ENCODE measurements around the gene ALOXE3. TPM values are rescaled to one million over a fixed set of nuclear protein-coding genes. Genes with fewer than 3 reads are reported as not detected.

Gene ALOXE3
- total RNA-seq, 2 donors from 2014 or later = not detected

GRCh38 chr17:8056976-8057625, 61.2 kb downstream of the ALOXE3 start:
- DNase-seq (ENCODE audit: low spot score) = no peak
- Histone ChIP-seq H3K27ac (no peak overlapping the region), H3K27me3 (replicated peaks; ENCODE audit: insufficient read depth) (peaks cover 11% of the 10 kb centered on the region)

DNA sequence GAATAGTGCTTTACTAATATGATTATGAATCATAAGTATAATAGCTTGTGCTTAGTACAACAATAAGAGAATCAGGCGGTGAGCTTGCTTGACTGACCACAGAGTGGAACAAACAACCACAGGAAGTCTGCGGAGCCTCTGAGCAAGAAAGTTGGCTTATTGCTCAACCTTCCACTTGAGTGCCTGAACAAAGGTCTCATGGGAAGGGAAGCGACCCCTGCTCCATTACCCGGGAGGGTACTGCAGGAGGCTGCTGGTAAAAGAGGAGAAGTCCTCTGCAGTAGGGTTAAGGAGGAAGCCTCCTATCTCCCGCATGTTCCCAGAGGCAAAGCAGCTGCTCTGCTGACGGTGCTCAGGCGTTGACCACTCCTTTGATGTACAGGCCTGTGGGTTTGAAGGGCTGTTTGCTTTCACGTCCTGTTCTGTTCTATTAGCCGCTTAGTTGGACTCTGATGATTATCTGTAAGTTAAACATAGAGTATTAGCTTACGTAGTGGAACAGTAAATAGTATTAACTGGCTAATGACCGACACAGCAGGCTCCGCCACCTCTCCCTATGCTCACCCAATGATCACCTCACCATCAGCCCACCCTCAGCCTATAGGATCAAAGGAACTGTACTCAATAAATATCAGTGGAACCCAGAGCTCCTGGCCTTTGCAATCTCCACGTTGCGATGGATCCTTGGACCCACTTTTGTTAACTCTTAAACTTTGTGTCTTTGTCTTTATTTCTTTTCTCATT, 61.9 kb downstream of the ALOXE3 start:
- Histone ChIP-seq H3K27ac (no peak overlapping the region), H3K27me3 (replicated peaks; ENCODE audit: insufficient read depth) (peaks cover 7% of the 10 kb centered on the region), H3K36me3 (no peaks in the 10 kb centered on the region), H3K4me1 (ENCODE audit: control insufficient read depth in 1 of 2, low read depth in 2 of 2) (no peaks in the 10 kb centered on the region), H3K4me3 (no peak overlapping the region), H3K9me3 (no peaks in the 10 kb centered on the region)
- DNase-seq (ENCODE audit: low spot score) (no peak), ATAC-seq (ENCODE audit: insufficient number of reproducible peaks, low FRiP score, low read depth) (no peak)
- no peak for TF ChIP-seq CTCF (IDR thresholded peaks at IDR 0.05)

More at GRCh38 chr17:8056976-8057625, 61.2 kb downstream of the ALOXE3 start:
- no peak for ATAC-seq (ENCODE audit: insufficient number of reproducible peaks, low FRiP score, low read depth)
- Histone ChIP-seq H3K9me3 (no peaks in the 10 kb centered on the region), H3K36me3 (no peaks in the 10 kb centered on the region), H3K4me3 (no peak overlapping the region), H3K4me1 (ENCODE audit: control insufficient read depth in 1 of 2, low read depth in 2 of 2) (peaks cover 0 to under 1% of the 10 kb centered on the region in 2 donors)
- no peak for TF ChIP-seq CTCF (IDR thresholded peaks at IDR 0.05)

DNA sequence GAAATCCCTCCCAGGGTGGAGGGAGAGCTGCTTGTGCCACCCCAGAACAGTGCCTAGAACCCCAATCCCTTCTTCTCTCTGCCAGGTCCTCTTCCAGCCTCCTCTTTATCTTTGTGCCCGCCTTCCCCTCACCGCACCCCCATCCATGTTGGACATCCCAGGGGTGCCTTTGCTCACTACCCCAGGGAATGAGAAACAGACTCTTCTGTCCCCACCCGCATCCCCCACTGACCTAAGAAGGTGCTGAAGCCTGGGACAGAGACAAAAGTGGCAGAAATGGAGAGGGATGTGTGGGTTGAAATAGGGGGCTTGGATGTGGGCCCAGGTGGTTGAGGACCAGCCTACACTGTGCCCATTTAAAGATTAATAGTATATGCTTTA, 62.5 kb downstream of the ALOXE3 start:
- Histone ChIP-seq H3K27ac (no peak overlapping the region), H3K27me3 (replicated peaks; ENCODE audit: insufficient read depth) (peaks cover 1% of the 10 kb centered on the region), H3K9me3 (no peaks in the 10 kb centered on the region), H3K4me3 (no peak overlapping the region), H3K4me1 (ENCODE audit: control insufficient read depth in 1 of 2, low read depth in 2 of 2) (no peaks in the 10 kb centered on the region), H3K36me3 (no peaks in the 10 kb centered on the region)
- ATAC-seq (ENCODE audit: insufficient number of reproducible peaks, low FRiP score, low read depth) (no peak), DNase-seq (ENCODE audit: low spot score) (no peak)
- no peak for TF ChIP-seq CTCF (IDR thresholded peaks at IDR 0.05)

DNA sequence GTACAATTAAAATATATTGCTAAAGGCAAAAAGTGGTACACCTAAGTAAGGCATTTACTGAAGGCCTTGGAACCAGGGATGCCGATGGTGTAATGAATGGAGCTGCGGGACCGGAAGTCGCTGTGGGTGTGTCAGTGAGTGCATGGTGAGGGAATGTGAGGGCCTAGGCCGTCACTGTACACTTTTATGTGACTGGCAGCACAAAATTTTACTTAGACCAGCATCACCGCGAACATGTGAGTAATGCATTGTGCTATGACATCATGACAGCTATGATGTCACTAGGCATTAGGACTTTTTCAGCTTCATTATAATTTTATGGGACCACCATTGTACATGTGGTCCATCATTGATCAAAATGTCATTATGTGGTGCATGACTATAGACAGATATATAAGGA, 64.7 kb downstream of the ALOXE3 start:
- no peak for DNase-seq (ENCODE audit: low spot score)
- no peak for ATAC-seq (ENCODE audit: insufficient number of reproducible peaks, low FRiP score, low read depth)
- no peaks in the 10 kb centered on the region for H3K36me3 ChIP-seq
- no peak for TF ChIP-seq CTCF (IDR thresholded peaks at IDR 0.05)
- no peaks in the 10 kb centered on the region for H3K4me1 ChIP-seq (ENCODE audit: control insufficient read depth in 1 of 2, low read depth in 2 of 2)
- H3K9me3 ChIP-seq = no peaks in the 10 kb centered on the region
- H3K27me3 ChIP-seq (replicated peaks; ENCODE audit: insufficient read depth) = no peaks in the 10 kb centered on the region
- no peak overlapping the region for H3K4me3 ChIP-seq
- no peak overlapping the region for H3K27ac ChIP-seq
